ENCODE measurements around the gene SLC44A1. TPM values are rescaled to one million over a fixed set of nuclear protein-coding genes. Genes with fewer than 3 reads are reported as not detected.
A peak's percentile ranks its signal among the peaks of the same experiment; 100 is the strongest.

SLC44A1 gene
- total and polyA plus RNA-seq, 2 experiments from 2014 or later, result 30.4 to 52.6 TPM

DNA sequence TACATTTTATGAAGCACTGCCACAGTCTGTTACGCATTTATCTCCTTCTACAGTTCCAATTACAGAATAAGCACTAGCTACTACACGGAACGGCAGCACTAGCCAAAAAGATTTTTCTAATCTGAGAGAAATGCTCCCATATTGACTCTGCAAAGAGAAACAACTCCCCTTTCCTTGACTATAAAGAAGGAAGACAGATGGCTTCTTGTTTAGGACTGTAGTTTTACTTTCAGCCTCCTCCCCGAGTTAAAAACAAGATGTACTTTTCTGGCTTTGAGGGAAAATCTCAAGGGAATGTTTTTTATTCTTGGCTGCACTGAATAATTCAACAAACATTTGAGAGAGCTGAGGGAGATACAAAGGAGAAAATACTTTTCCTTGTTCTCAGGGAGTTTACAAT lies 1.9 kb upstream of the SLC44A1 start:
- DNase-seq, result peak; percentile 43
- H3K9ac ChIP-seq, result peak overlapping the region; percentile 90
- no peaks in the 10 kb centered on the region for H4K20me1 ChIP-seq (ENCODE audit: insufficient read depth)
- peaks cover 36% of the 10 kb centered on the region for H3K4me1 ChIP-seq (ENCODE audit: insufficient read depth)
- H3K9me2 ChIP-seq (ENCODE audit: insufficient read depth), result no peaks in the 10 kb centered on the region
- in situ Hi-C loops (cut with MboI), result no loop called here
- H3K27ac ChIP-seq, result peak overlapping the region; percentile 80
- peaks cover 32% of the 10 kb centered on the region for H3F3A ChIP-seq (ENCODE audit: insufficient read depth)
- no peaks in the 10 kb centered on the region for H3K27me3 ChIP-seq (replicated peaks; ENCODE audit: insufficient read depth)
- WGBS, 2 experiments (ENCODE audit: low coverage in 1 of 2, low lambda C conversion rate in 2 of 2, missing lambda C conversion rate in 2 of 2), result 1 to 4% methylated on average over 4 of the region's 4 CpGs
- TF ChIP-seq EZH2phosphoT487 (IDR thresholded peaks at IDR 0.05; ENCODE audit: insufficient read depth, low read depth), result no peak
- no peak for TF ChIP-seq EZH2 (IDR thresholded peaks at IDR 0.05; ENCODE audit: insufficient read depth, poor library complexity, severe bottlenecking)
- peak overlapping the region; percentile 84 for H3K4me2 ChIP-seq (ENCODE audit: unreplicated experiment)
- peak overlapping the region; percentile 88 for H2AFZ ChIP-seq
- H3K9me3 ChIP-seq (ENCODE audit: low read depth), result no peaks in the 10 kb centered on the region
- H3K36me3 ChIP-seq (ENCODE audit: low read depth), result no peaks in the 10 kb centered on the region
- H3K4me3 ChIP-seq, result peak overlapping the region; percentile 96
- peaks cover 19% of the 10 kb centered on the region for H3K79me2 ChIP-seq (ENCODE audit: insufficient read depth)

DNA sequence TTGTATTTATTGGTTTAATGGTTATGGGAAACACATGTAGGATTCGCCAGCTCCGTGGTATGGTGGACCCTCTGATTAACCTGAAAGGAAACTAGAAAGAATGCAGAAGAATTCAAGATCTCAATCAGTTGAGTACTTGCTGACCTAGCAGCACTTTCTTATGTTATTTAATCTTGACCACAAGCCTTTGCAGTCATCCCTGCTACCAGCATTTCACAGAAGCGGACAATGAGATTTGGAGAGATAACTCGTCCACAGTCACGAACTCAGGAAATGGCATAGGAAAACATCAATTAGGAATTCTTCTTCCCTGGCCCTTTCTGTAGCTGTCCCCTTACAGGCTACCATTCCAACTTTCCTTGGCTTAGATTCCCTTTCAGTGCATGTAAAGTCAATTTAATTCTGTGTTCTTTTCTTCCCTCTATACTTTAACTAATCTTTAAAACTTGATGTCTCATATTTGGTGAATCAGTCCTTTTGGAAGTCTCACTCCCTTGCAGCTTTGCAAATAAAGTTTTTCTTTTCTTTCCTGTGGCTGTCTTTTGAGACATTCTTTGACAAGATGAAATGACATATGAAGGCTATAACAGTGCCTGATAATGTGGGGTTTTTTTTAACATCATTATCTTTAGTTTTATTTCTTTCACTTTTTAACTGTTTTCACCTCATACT lies 1.3 kb upstream of the SLC44A1 start:
- H3K4me3 ChIP-seq, result peak overlapping the region; percentile 96

DNA sequence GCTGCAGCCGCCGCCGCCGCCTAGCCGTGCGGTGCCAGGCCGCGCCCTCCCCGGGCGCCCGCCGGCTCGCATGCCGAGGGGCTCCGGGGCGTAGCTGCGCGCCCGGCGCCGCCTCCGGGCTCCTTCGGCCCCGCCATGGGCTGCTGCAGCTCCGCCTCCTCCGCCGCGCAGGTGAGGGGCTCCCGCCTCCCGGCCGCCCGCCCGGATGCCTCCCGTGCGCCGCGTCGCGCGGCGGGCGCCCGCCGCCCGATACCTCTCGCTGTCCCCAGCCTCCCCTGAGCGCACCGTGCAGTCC lies 230 bp downstream of the SLC44A1 start:
- Histone ChIP-seq H3K4me1 (ENCODE audit: insufficient read depth) (peaks cover 36% of the 10 kb centered on the region), H3F3A (ENCODE audit: insufficient read depth) (peaks cover 32% of the 10 kb centered on the region), H3K4me3 (peak overlapping the region; percentile 96), H3K9me2 (ENCODE audit: insufficient read depth) (no peaks in the 10 kb centered on the region), H3K9ac (peak overlapping the region; percentile 90), H3K36me3 (ENCODE audit: low read depth) (no peaks in the 10 kb centered on the region), H3K79me2 (ENCODE audit: insufficient read depth) (peaks cover 40% of the 10 kb centered on the region), H3K27me3 (replicated peaks; ENCODE audit: insufficient read depth) (no peaks in the 10 kb centered on the region), H3K4me2 (ENCODE audit: unreplicated experiment) (peak overlapping the region; percentile 94), H2AFZ (peak overlapping the region; percentile 95), H3K9me3 (ENCODE audit: low read depth) (no peaks in the 10 kb centered on the region), H3K27ac (peak overlapping the region; percentile 80), H4K20me1 (ENCODE audit: insufficient read depth) (no peaks in the 10 kb centered on the region)
- in situ Hi-C loops (cut with MboI), result no loop called here
- TF ChIP-seq EZH2phosphoT487 (IDR thresholded peaks at IDR 0.05; ENCODE audit: insufficient read depth, low read depth) (no peak), EZH2 (IDR thresholded peaks at IDR 0.05; ENCODE audit: insufficient read depth, poor library complexity, severe bottlenecking) (no peak)
- 0 to 1% methylated on average over 15 to 21 of the region's 48 CpGs for WGBS, 2 experiments (ENCODE audit: low coverage in 1 of 2, low lambda C conversion rate in 2 of 2, missing lambda C conversion rate in 2 of 2)
- DNase-seq, result no peak

More for the DNA sequence above, 1.3 kb upstream of the SLC44A1 start:
- H3K9me2 ChIP-seq (ENCODE audit: insufficient read depth), result no peaks in the 10 kb centered on the region
- H4K20me1 ChIP-seq (ENCODE audit: insufficient read depth), result no peaks in the 10 kb centered on the region
- H3K9ac ChIP-seq, result peak overlapping the region; percentile 90
- H3K27ac ChIP-seq, result peak overlapping the region; percentile 80
- DNase-seq, result peak; percentile 80
- no peaks in the 10 kb centered on the region for H3K36me3 ChIP-seq (ENCODE audit: low read depth)
- peak overlapping the region; percentile 84 for H3K4me2 ChIP-seq (ENCODE audit: unreplicated experiment)
- H3K79me2 ChIP-seq (ENCODE audit: insufficient read depth), result peaks cover 25% of the 10 kb centered on the region
- H3F3A ChIP-seq (ENCODE audit: insufficient read depth), result peaks cover 32% of the 10 kb centered on the region
- no peak for TF ChIP-seq EZH2 (IDR thresholded peaks at IDR 0.05; ENCODE audit: insufficient read depth, poor library complexity, severe bottlenecking)
- no peak for TF ChIP-seq EZH2phosphoT487 (IDR thresholded peaks at IDR 0.05; ENCODE audit: insufficient read depth, low read depth)
- peak overlapping the region; percentile 88 for H2AFZ ChIP-seq
- peaks cover 36% of the 10 kb centered on the region for H3K4me1 ChIP-seq (ENCODE audit: insufficient read depth)
- in situ Hi-C loops (cut with MboI), result no loop called here
- H3K27me3 ChIP-seq (replicated peaks; ENCODE audit: insufficient read depth), result no peaks in the 10 kb centered on the region
- 16 to 21% methylated on average over 5 of the region's 5 CpGs for WGBS, 2 experiments (ENCODE audit: low coverage in 1 of 2, low lambda C conversion rate in 2 of 2, missing lambda C conversion rate in 2 of 2)
- H3K9me3 ChIP-seq (ENCODE audit: low read depth), result no peaks in the 10 kb centered on the region

DNA sequence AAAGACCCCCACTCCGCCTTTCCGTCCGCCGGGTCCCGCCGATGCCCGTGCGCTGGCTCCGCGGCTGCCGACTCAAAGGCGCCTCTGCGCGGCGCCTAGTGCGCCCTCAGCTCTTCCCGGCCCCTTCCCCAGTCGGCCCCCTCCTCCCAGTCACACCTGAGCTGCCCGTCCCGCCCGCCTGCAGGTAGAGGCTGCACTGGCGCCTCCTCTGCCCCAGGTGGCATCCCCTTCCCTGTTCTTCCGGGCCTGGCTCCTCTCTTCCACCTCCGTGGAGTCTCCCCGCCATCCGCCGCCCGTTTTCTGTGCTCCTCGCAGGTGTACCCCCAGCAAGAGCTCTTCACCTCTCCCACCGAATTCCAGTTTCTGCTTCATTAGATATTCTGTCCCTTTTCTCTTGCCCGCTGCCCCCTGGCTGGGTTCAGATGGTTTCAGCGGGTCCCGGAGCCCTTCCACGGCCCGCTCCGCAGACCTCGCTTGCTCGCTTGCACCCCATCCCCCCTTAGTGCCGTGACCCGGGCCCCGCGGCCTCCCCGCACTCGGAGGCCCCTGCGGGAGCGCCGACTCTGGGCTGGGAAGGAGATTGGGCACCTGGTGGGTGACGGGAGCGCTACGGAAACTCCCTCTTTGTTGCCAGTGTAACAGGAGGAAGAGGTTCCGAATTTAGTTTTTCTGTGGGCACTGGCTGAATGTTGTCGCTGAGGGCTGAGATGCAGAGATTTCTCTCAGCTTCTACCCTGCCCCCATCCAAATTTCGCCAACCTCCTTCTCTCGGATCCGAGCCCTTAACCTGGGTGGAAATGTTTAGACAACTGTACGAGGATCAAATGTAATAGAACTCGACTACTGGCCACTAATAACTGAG lies 809 bp downstream of the SLC44A1 start:
- no peak for TF ChIP-seq EZH2 (IDR thresholded peaks at IDR 0.05; ENCODE audit: insufficient read depth, poor library complexity, severe bottlenecking)
- H3K9ac ChIP-seq, result peak overlapping the region; percentile 90
- no peaks in the 10 kb centered on the region for H4K20me1 ChIP-seq (ENCODE audit: insufficient read depth)
- H3K9me2 ChIP-seq (ENCODE audit: insufficient read depth), result no peaks in the 10 kb centered on the region
- 1% methylated on average over 43 to 57 of the region's 57 CpGs for WGBS, 2 experiments (ENCODE audit: low coverage in 1 of 2, low lambda C conversion rate in 2 of 2, missing lambda C conversion rate in 2 of 2)
- peak overlapping the region; percentile 94 for H3K4me2 ChIP-seq (ENCODE audit: unreplicated experiment)
- peak overlapping the region; percentile 96 for H3K4me3 ChIP-seq
- H3K27ac ChIP-seq, result peak overlapping the region; percentile 80
- H2AFZ ChIP-seq, result peak overlapping the region; percentile 95
- peak; percentile 76 for DNase-seq
- in situ Hi-C loops (cut with MboI), result no loop called here
- no peaks in the 10 kb centered on the region for H3K27me3 ChIP-seq (replicated peaks; ENCODE audit: insufficient read depth)
- no peaks in the 10 kb centered on the region for H3K9me3 ChIP-seq (ENCODE audit: low read depth)
- H3F3A ChIP-seq (ENCODE audit: insufficient read depth), result peaks cover 32% of the 10 kb centered on the region
- peaks cover 46% of the 10 kb centered on the region for H3K79me2 ChIP-seq (ENCODE audit: insufficient read depth)
- H3K4me1 ChIP-seq (ENCODE audit: insufficient read depth), result peaks cover 36% of the 10 kb centered on the region
- H3K36me3 ChIP-seq (ENCODE audit: low read depth), result no peaks in the 10 kb centered on the region

Measured in GM23248 (cell line).